K562 (cell line): ENCODE data around the gene MCL1. TPM values are rescaled to one million over a fixed set of nuclear protein-coding genes. Genes with fewer than 3 reads are reported as not detected.

ENCODE experiments used
- BRF1 ChIP-seq: IDR thresholded peaks from 3 replicates; pipeline ENCODE4 v1.6.1; 2011; ENCODE audit warnings: borderline replicate concordance, mild to moderate bottlenecking; ENCODE audit not compliant: insufficient read length; ENCODE audit errors: extremely low read depth
- CREB1 ChIP-seq, 2 experiments: sonication (generic) in 1 of 2; formaldehyde crosslinking in 1 of 2; IDR thresholded peaks; 2 replicates each; pipeline versions ENCODE4 v1.6.1 to v1.8.0; 2012 to 2022; ENCODE audit warnings: inconsistent platforms in 1 of 2, mild to moderate bottlenecking in 1 of 2, missing genetic modification reagents in 1 of 2, moderate library complexity in 1 of 2
- EP300 ChIP-seq: IDR thresholded peaks from 2 replicates; pipeline ENCODE4 v1.6.1; 2012; ENCODE audit warnings: low read length, improper control_type of control experiment
- GABPB1 ChIP-seq: sonication (generic); formaldehyde crosslinking; IDR thresholded peaks from 2 replicates; pipeline ENCODE4 v1.8.0; 2022; ENCODE audit warnings: mild to moderate bottlenecking, missing genetic modification reagents
- HNRNPL ChIP-seq: fragments of 200-400 bp; formaldehyde crosslinking; IDR thresholded peaks from 2 replicates; pipeline ENCODE4 v1.6.1; 2017; ENCODE audit warnings: low read depth, mild to moderate bottlenecking, low read length
- HNRNPUL1 ChIP-seq: fragments of 200-400 bp; formaldehyde crosslinking; IDR thresholded peaks from 2 replicates; pipeline ENCODE4 v1.6.1; 2017; ENCODE audit warnings: low read length
- MEF2A ChIP-seq: IDR thresholded peaks from 2 replicates; pipeline ENCODE4 v1.6.1; 2011; ENCODE audit warnings: low read depth, mild to moderate bottlenecking, low read length, moderate library complexity; ENCODE audit not compliant: control insufficient read depth
- MLLT1 ChIP-seq, 2 experiments: fragments of 450-650 bp; IDR thresholded peaks; 2 replicates each; pipeline ENCODE4 v1.6.1; 2016
- MYNN ChIP-seq, 2 experiments: sonication (generic); formaldehyde crosslinking in 1 of 2; IDR thresholded peaks; 2 replicates each; pipeline versions ENCODE4 v1.5.0 to v1.6.1; 2016 to 2020; ENCODE audit warnings: antibody characterized with exemption in 1 of 2, missing genetic modification reagents in 1 of 2
- NFRKB ChIP-seq: fragments of 450-650 bp; IDR thresholded peaks from 2 replicates; pipeline ENCODE4 v1.6.1; 2016; ENCODE audit warnings: low read depth
- PHF21A ChIP-seq: fragments of 450-650 bp; IDR thresholded peaks from 2 replicates; pipeline ENCODE4 v1.6.1; 2017; ENCODE audit warnings: low read depth, borderline replicate concordance
- PML ChIP-seq: IDR thresholded peaks from 2 replicates; pipeline ENCODE4 v1.6.1; 2012; ENCODE audit warnings: low read length, inconsistent platforms
- POLR2B ChIP-seq: fragments of 450-650 bp; IDR thresholded peaks from 2 replicates; pipeline ENCODE4 v1.6.1; 2018; ENCODE audit warnings: low read depth; ENCODE audit not compliant: partially characterized antibody
- RBM17 ChIP-seq: fragments of 200-400 bp; formaldehyde crosslinking; IDR thresholded peaks from 2 replicates; pipeline ENCODE4 v1.6.1; 2017; ENCODE audit warnings: low read depth, mild to moderate bottlenecking, low read length, borderline replicate concordance
- RFX1 ChIP-seq: fragments of 450-650 bp; IDR thresholded peaks from 2 replicates; pipeline ENCODE4 v1.6.1; 2016; ENCODE audit warnings: mild to moderate bottlenecking, moderate library complexity
- SRSF1 ChIP-seq: fragments of 200-400 bp; formaldehyde crosslinking; IDR thresholded peaks from 2 replicates; pipeline ENCODE4 v1.6.1; 2017; ENCODE audit warnings: mild to moderate bottlenecking, low read depth, low read length, moderate library complexity
- STAG1 ChIP-seq: sonication (generic); formaldehyde crosslinking; IDR thresholded peaks from 2 replicates; pipeline ENCODE4 v1.5.0; 2020; ENCODE audit warnings: missing genetic modification reagents, borderline replicate concordance
- STAT5A ChIP-seq: IDR thresholded peaks from 2 replicates; pipeline ENCODE4 v1.6.1; 2012; ENCODE audit warnings: low read length, inconsistent platforms, borderline replicate concordance
- TSC22D4 ChIP-seq: fragments of 450-650 bp; IDR thresholded peaks from 2 replicates; pipeline ENCODE4 v1.6.1; 2016; ENCODE audit warnings: missing genetic modification characterization, missing biosample characterization, control low read depth
- YY1 ChIP-seq, 3 experiments: IDR thresholded peaks; 2 replicates each; pipeline ENCODE4 v1.6.1; 2011; ENCODE audit warnings: low read length in 2 of 3, mild to moderate bottlenecking in 2 of 3, moderate library complexity in 2 of 3, borderline replicate concordance in 1 of 3, control low read depth in 1 of 3, low read depth in 1 of 3; ENCODE audit not compliant: insufficient read depth in 3 of 3, insufficient replicate concordance in 2 of 3, control insufficient read depth in 1 of 3, insufficient read length in 1 of 3; ENCODE audit errors: extremely low read depth in 1 of 3
- ZBTB8A ChIP-seq: fragments of 450-650 bp; IDR thresholded peaks from 2 replicates; pipeline ENCODE4 v1.6.1; 2018; ENCODE audit warnings: mild to moderate bottlenecking, moderate library complexity; ENCODE audit not compliant: partially characterized antibody
- ZNF212 ChIP-seq: fragments of 450-650 bp; formaldehyde crosslinking; IDR thresholded peaks from 2 replicates; pipeline ENCODE4 v1.4.0; 2020; ENCODE audit warnings: mild to moderate bottlenecking
- ZNF232 ChIP-seq: sonication (generic); formaldehyde crosslinking; IDR thresholded peaks from 2 replicates; pipeline ENCODE4 v1.8.0; 2022; ENCODE audit warnings: mild to moderate bottlenecking, missing genetic modification reagents
- ZNF3 ChIP-seq: fragments of 250-450 bp; sonication (Bioruptor Pico); IDR thresholded peaks from 2 replicates; pipeline ENCODE4 v1.5.0; 2021; ENCODE audit warnings: mild to moderate bottlenecking, moderate library complexity
- polyA plus RNA-seq, 8 experiments: library from polyadenylated mRNA; depleted of rRNA in 4 of 8; stranded (reverse) in 5 of 8; unstranded in 3 of 8; fragments of >200 nt; fragmentation: Nextera tagmentation in 2 of 8; fragmentation: Illumina TruSeq in 1 of 8; extraction: Ambion mirVana in 2 of 8; extraction: Trizol in 1 of 8; gene quantifications; 2 replicates each; pipeline versions ENCODE4 v1.2.1 to v1.2.3, GENCODE V29; 2011 to 2014; ENCODE audit warnings: inconsistent platforms in 1 of 8, missing spikeins in 1 of 8
- total RNA-seq, 7 experiments: library from RNA; depleted of rRNA in 6 of 7; stranded (reverse); fragments of >200 nt in 6 of 7; fragmentation: Illumina TruSeq in 2 of 7; extraction: Trizol in 2 of 7; gene quantifications; 2 replicates each; pipeline versions ENCODE4 v1.2.1 to v1.2.3, GENCODE V29; 2011 to 2021; ENCODE audit warnings: low replicate concordance in 1 of 7
- TF ChIP-seq, protein P1 (sequence below): fragments of 200-400 bp; formaldehyde crosslinking; IDR thresholded peaks from 2 replicates; pipeline ENCODE4 v1.6.1; 2017; ENCODE audit warnings: mild to moderate bottlenecking, low read depth, low read length, moderate library complexity
- TF ChIP-seq, protein P2 (sequence below): fragments of 250-450 bp; sonication (Bioruptor Pico); IDR thresholded peaks from 2 replicates; pipeline ENCODE4 v1.9.0; 2021; ENCODE audit warnings: mild to moderate bottlenecking

MCL1 gene
- total and polyA plus RNA-seq, 9 of the 15 experiments (the other 6 are each of a cell fraction or from before 2014, with no cell fraction given): 27.1 to 224 (median 138) TPM

- peak in 2 of 3 experiments; percentile 21 to 87 for TF ChIP-seq YY1 (IDR thresholded peaks at IDR 0.05; ENCODE audit: borderline replicate concordance in 1 of 3, control insufficient read depth in 1 of 3, extremely low read depth in 1 of 3, insufficient read depth in 3 of 3, insufficient read length in 1 of 3, insufficient replicate concordance in 2 of 3, low read depth in 1 of 3, low read length in 2 of 3)
- TF ChIP-seq HNRNPL: no peak
- TF ChIP-seq TSC22D4: no peak
- TF ChIP-seq EP300: peak; percentile 99
- peak; percentile 72; the same call in 1 of the 2 replicates for TF ChIP-seq NFRKB
- no peak for TF ChIP-seq SRSF1
- TF ChIP-seq POLR2B: peak; percentile 44
- TF ChIP-seq PML: peak; percentile 98
- no peak for TF ChIP-seq HNRNPUL1
- no peak for TF ChIP-seq RBM17
- TF ChIP-seq, protein P1, sequence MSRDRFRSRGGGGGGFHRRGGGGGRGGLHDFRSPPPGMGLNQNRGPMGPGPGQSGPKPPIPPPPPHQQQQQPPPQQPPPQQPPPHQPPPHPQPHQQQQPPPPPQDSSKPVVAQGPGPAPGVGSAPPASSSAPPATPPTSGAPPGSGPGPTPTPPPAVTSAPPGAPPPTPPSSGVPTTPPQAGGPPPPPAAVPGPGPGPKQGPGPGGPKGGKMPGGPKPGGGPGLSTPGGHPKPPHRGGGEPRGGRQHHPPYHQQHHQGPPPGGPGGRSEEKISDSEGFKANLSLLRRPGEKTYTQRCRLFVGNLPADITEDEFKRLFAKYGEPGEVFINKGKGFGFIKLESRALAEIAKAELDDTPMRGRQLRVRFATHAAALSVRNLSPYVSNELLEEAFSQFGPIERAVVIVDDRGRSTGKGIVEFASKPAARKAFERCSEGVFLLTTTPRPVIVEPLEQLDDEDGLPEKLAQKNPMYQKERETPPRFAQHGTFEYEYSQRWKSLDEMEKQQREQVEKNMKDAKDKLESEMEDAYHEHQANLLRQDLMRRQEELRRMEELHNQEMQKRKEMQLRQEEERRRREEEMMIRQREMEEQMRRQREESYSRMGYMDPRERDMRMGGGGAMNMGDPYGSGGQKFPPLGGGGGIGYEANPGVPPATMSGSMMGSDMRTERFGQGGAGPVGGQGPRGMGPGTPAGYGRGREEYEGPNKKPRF: no peak
- TF ChIP-seq ZNF232 (CRISPR knock-in tag): no peak
- TF ChIP-seq PHF21A: 0 out of 2 replicates have a peak, but pooled peaks have one; percentile 48
- TF ChIP-seq MEF2A: peak; percentile 92
- no peak for TF ChIP-seq STAG1 (CRISPR knock-in tag)
- no peak for TF ChIP-seq ZNF3 (CRISPR knock-in tag)
- peak; percentile 95 for TF ChIP-seq STAT5A
- TF ChIP-seq CREB1 (IDR thresholded peaks at IDR 0.05): peak; percentile 67; the same call in 1 of the 2 replicates
- no peak; the same call in 1 of the 2 replicates for TF ChIP-seq CREB1 (CRISPR knock-in tag; IDR thresholded peaks at IDR 0.05)
- peak in 1 of 2 experiments; percentile 25; a peak in 1 of 4 replicates for TF ChIP-seq MLLT1 (IDR thresholded peaks at IDR 0.05)
- TF ChIP-seq MYNN (IDR thresholded peaks at IDR 0.05): peak; percentile 50; the same call in 1 of the 2 replicates
- TF ChIP-seq MYNN (CRISPR knock-in tag; IDR thresholded peaks at IDR 0.05): no peak
- TF ChIP-seq ZNF212 (CRISPR knock-in tag): no peak
- TF ChIP-seq BRF1: no peak
- TF ChIP-seq GABPB1 (CRISPR knock-in tag): no peak
- TF ChIP-seq ZBTB8A: no peak
- TF ChIP-seq RFX1: no peak
- TF ChIP-seq, protein P2, sequence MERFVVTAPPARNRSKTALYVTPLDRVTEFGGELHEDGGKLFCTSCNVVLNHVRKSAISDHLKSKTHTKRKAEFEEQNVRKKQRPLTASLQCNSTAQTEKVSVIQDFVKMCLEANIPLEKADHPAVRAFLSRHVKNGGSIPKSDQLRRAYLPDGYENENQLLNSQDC (CRISPR knock-in tag): 0 out of 2 replicates have a peak, but pooled peaks have one; percentile 52
Measured at GRCh38 chr1:150545486-150546032, 33.9 kb downstream of the MCL1 start (continued).
